Subcutaneous adipose tissue (tissue), 4 donors: ENCODE data around the gene GAB1. TPM values are rescaled to one million over a fixed set of nuclear protein-coding genes. Genes with fewer than 3 reads are reported as not detected.

Experiments used
- total RNA-seq, 4 donors: library from RNA; depleted of rRNA; stranded (reverse); fragments of >200 nt; gene quantifications; one replicate each; pipeline ENCODE4 v1.1.0, GENCODE V29; 2016
- TF ChIP-seq, protein P1 (sequence below): fragments of 450-650 bp; IDR thresholded peaks from one replicate; pipeline ENCODE4 v1.5.1; 2016; ENCODE audit warnings: low read depth, mild to moderate bottlenecking, control low read depth, antibody characterized with exemption, moderate library complexity

Gene GAB1
- total RNA-seq, 4 donors from 2014 or later = 21.8 to 41.3 (median 31.7) TPM

DNA sequence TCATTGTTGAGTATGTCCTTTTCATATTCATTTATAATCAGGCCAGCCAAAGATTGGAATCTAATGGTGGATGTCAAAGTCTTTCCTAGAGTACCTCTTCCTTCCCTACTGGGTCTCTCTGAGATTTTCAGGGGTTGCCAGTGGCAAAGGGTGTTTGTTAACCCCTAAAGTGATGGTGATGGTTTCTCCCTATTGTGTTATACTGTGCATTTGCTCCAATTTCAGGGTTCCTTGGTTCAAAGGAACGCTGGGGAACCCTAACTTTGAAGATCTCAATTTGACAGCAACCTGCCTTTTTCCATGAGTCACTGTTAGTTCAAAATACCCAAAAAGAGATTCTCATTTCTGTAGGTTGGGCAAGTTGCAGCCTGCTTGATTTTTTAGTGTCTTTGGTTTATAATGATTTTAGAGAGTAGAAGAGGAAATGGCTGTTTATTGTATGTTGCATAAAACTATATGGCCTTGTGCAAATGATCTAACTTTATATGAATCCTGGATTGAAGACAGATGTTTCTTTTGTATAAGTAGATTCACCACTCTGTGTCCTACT, 23.0 kb downstream of the GAB1 start:
- TF ChIP-seq, protein P1, sequence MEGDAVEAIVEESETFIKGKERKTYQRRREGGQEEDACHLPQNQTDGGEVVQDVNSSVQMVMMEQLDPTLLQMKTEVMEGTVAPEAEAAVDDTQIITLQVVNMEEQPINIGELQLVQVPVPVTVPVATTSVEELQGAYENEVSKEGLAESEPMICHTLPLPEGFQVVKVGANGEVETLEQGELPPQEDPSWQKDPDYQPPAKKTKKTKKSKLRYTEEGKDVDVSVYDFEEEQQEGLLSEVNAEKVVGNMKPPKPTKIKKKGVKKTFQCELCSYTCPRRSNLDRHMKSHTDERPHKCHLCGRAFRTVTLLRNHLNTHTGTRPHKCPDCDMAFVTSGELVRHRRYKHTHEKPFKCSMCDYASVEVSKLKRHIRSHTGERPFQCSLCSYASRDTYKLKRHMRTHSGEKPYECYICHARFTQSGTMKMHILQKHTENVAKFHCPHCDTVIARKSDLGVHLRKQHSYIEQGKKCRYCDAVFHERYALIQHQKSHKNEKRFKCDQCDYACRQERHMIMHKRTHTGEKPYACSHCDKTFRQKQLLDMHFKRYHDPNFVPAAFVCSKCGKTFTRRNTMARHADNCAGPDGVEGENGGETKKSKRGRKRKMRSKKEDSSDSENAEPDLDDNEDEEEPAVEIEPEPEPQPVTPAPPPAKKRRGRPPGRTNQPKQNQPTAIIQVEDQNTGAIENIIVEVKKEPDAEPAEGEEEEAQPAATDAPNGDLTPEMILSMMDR = no peak

DNA sequence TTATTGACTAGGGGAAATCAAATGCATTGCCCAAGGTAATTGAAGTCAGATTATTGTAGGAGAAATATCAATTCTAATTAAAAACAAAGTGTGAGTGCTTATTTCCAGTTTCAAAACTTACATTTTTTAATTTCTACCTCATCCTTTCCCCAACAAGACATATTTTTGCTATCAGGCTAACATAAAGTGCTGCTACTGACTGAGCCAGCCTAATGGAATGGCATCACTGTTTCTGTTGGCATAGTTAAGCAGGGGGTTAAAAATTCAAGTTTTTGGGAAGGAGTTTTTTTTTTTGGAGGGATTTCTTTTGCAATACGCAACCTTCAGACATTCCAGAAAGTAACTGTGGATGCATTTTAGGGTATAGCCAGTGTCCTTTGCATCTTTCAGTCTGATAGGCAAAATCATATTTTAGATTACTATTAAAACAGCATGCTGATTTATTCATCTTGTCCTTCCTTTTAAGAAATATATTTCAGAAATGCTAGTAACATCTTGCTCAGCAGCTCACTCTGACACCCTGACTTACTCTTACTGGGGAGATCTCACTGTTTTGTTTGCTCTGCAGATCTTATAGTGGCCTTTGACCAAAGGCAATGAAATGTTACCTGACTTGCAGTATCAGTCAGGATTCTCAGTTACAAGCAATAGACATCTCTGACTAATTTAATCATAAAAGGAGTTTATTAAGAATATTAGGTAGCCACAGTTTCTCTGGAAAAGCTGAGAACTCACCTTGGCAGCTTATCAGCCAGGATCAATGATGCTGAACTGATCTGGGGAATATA, 24.4 kb downstream of the GAB1 start:
- TF ChIP-seq, protein P1 = no peak

DNA sequence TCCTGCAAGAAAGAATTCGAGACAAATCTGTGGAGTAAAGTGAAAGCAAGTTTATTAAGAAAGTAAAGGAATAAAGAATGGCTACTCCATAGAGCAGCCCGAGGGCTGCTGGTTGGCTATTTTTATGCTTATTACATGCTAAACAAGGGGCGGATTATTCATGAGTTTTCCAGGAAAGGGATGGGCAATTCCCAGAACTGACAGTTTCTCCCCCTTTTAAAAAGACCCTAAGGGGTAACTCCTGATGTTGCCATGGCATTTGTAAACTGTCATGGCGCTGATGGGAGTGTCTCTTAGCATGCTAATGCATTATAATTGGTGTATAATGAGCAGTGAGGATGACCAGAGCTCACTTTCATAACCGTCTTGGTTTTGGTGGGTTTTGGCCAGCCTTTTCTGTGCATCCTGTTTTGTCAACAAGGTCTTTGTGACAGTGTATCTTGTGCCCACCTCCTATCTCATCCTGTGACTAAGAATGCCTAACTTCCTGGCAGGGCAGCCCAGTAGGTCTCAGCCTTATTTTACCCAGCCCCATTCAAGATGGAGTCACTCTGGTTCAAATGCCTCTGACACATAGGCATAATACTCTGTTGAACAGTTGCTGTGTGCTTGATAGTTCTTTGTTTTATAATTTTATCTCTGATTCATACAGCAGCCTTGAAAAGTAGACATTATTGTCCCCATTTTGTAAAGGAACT, 25.8 kb downstream of the GAB1 start:
- TF ChIP-seq, protein P1 = no peak

DNA sequence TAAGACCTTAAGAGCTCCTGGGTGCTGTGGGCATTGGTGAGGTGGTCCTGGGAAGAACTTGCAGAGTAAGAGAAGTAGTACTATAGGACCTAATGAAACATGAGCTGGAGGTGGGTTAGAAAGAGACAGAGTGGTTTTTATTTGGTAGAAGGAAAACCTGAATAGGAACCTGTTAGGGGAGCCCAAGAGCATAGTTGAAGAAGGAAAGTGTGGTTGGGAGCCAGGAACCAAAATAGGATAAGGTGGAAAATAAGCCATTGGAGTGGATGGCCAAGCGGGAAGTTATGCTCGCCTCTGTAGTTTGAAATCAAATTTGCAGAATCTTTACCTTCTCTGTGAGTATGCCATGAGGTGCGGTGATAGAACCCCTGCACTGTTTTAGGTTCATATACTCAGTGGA, 26.7 kb downstream of the GAB1 start:
- TF ChIP-seq, protein P1 = no peak

DNA sequence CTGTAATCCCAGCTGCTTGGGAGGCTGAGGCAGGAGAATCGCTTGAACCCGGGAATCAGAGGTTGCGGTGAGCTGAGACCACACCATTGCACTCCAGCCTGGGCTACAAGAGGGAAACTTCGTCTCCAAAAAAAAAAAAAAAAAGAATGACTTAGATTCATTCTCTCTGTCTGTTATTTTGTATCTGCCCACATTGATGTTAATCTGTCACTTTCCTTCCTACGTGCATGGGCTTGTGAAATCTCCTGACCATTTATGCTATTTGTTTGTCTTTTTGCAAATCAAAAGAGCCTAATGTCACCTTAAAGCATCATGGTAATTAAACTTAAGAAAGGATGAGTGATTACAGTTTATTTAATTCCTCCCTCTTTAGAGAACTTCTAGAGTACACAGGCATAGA, 27.4 kb downstream of the GAB1 start:
- TF ChIP-seq, protein P1 = no peak

DNA sequence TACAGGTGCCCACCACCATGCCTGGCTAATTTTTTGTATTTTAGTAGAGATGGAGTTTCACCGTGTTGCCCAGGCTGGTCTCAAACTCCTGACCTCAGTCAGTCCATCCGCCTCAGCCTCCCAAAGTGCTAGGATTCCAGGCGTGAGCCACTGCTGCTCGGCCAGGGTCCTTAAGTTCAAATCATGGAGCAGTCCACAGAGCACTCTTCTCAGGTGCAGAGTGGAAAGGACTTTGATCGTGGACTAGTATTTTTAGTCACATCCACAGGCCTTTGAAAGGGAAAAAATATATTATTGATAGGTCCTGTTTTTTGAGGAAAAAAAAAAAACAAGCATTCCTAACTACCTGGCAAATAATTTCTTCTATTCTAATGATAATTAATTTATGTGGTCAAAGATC, 31.2 kb downstream of the GAB1 start:
- TF ChIP-seq, protein P1 = no peak

DNA sequence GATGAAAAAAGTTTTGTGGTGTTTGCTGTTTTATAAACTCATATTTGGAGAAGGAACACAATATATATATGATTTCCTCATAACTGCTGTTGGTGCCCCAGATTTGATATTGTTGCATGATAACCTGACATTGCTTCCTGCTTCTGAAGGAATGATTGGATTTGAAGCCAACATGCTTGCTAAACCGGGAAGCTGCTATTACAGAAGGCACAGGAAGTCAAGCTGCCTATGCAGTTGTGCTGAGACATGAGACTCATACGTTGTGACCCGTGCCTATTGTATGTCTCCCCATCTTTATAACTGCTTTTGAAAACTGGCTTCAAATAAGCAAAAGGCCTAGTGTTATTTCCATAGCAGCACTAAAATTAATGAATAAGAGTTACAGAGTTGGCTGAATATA, 32.9 kb downstream of the GAB1 start:
- TF ChIP-seq, protein P1 = no peak
